ENCODE data around the gene RNF149. TPM values are rescaled to one million over a fixed set of nuclear protein-coding genes. Genes with fewer than 3 reads are reported as not detected.

The RNF149 gene
- total RNA-seq, 1 experiment from 2014 or later: 96.8 TPM

DNA sequence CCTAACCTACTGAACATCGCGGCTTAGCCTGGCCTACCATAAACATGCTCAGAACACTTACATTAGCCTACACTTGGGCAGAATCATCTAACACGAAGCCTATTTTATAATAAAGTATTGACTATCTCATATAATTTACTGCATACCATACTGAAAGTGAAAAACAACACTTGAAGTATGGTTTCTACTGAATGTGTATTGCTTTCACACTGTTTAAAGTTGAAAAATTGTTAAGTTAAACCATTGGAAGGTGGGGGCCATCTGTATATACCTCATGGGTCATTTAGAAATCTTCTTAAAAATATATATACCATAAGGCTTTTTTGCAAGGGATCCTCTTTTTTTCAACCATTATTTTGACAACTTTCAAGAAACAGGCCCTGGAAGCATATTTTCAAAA, 16.5 kb downstream of the RNF149 start:
- H3K36me3 Mint-ChIP-seq (ENCODE audit: insufficient read depth, unreplicated experiment): peaks cover 76% of the 10 kb centered on the region
- TF ChIP-seq, protein P1, sequence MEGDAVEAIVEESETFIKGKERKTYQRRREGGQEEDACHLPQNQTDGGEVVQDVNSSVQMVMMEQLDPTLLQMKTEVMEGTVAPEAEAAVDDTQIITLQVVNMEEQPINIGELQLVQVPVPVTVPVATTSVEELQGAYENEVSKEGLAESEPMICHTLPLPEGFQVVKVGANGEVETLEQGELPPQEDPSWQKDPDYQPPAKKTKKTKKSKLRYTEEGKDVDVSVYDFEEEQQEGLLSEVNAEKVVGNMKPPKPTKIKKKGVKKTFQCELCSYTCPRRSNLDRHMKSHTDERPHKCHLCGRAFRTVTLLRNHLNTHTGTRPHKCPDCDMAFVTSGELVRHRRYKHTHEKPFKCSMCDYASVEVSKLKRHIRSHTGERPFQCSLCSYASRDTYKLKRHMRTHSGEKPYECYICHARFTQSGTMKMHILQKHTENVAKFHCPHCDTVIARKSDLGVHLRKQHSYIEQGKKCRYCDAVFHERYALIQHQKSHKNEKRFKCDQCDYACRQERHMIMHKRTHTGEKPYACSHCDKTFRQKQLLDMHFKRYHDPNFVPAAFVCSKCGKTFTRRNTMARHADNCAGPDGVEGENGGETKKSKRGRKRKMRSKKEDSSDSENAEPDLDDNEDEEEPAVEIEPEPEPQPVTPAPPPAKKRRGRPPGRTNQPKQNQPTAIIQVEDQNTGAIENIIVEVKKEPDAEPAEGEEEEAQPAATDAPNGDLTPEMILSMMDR (IDR thresholded peaks at IDR 0.05; ENCODE audit: insufficient read depth in 1 of 2, low read depth in 1 of 2, low read length in 1 of 2, severe bottlenecking in 1 of 2, unreplicated experiment in 1 of 2): no peak
- ChIA-PET POLR2A (interaction anchor here (0.6 kb wide), 1 partner anchor 11 kb away, joined by 3 read pairs; no protein-coding TSS in a partner anchor), CTCF (no interaction called here)
- BruUV-seq (replicated peaks): no TSS peak
- Histone ChIP-seq H3K4me1 (no peaks in the 10 kb centered on the region), H3K9me3 (no peaks in the 10 kb centered on the region), H3K27me3 (replicated peaks; ENCODE audit: control insufficient read depth, insufficient read depth, low read length) (no peaks in the 10 kb centered on the region), H3K36me3 (ENCODE audit: control insufficient read depth, insufficient read depth, low read length) (no peaks in the 10 kb centered on the region; the same call in 1 of the 2 replicates), H3K4me3 (ENCODE audit: low read depth, low read length) (no peak overlapping the region)
- no peak overlapping the region for H3K4me3 Mint-ChIP-seq (ENCODE audit: unreplicated experiment)
- intact Hi-C loops (cut with micrococcal nuclease; ENCODE audit: unreplicated experiment): no loop called here
- peaks cover 8% of the 10 kb centered on the region for H3K4me1 Mint-ChIP-seq (ENCODE audit: low read depth, unreplicated experiment)
- H3K27ac Mint-ChIP-seq (ENCODE audit: unreplicated experiment): no peak overlapping the region
- no peaks in the 10 kb centered on the region for H3K27me3 Mint-ChIP-seq (ENCODE audit: insufficient read depth, unreplicated experiment)
- H3K9me3 Mint-ChIP-seq (ENCODE audit: unreplicated experiment): no peaks in the 10 kb centered on the region
- no peak for DNase-seq

DNA sequence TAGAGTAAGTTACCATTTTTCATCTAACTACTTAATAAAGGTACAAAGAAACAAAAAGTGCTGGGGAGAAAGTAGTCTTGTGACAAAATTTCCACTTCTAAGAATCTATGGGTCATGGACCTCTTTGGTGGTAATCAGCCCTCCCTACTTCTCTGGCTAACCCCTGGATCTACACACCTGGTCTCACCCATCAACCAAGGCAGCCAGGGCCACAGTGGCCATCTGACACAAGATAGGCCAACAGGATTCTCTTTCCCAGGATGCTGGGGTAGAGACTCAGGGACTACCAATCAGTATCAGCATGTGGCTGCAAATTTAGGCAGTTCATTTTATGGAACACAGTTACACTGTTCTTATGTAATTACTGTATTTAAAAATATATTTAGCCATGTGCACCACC, 17.8 kb downstream of the RNF149 start:
- no TSS peak for BruUV-seq (replicated peaks)
- POLR2A ChIA-PET: no interaction called here
- intact Hi-C loops (cut with micrococcal nuclease; ENCODE audit: unreplicated experiment): no loop called here

DNA sequence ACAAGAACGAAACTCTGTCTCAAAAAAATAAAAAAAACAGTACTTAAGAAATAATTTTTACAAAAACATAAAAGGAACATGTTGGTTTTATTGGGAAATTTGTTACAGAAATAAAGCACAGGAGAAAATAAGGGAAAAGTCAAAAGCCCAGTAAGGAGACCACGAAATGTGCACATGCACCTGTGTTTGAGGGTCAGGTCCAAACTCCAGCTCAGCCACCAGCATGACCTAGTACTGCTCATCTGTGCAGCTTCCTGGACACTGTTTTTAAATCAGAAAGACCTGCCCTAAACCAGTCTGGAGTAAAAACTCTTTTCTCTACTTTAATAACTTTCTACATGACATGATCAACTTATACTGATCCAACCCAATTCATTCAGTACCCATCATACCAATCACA, 21.2 kb downstream of the RNF149 start:
- CTCF ChIA-PET: interaction anchor here (1.3 kb wide), 1 partner anchor 10 kb away, joined by 3 read pairs; no protein-coding TSS in a partner anchor
- no peaks in the 10 kb centered on the region; the same call in 1 of the 2 replicates for H3K36me3 ChIP-seq (ENCODE audit: control insufficient read depth, insufficient read depth, low read length)
- BruUV-seq (replicated peaks): TSS peak; percentile 12
- TF ChIP-seq, protein P1 (IDR thresholded peaks at IDR 0.05; ENCODE audit: insufficient read depth in 1 of 2, low read depth in 1 of 2, low read length in 1 of 2, severe bottlenecking in 1 of 2, unreplicated experiment in 1 of 2): no peak
- no peak for DNase-seq
- H3K4me1 ChIP-seq: no peaks in the 10 kb centered on the region
- no peaks in the 10 kb centered on the region for H3K9me3 ChIP-seq
- no peaks in the 10 kb centered on the region for H3K27me3 Mint-ChIP-seq (ENCODE audit: insufficient read depth, unreplicated experiment)
- H3K27me3 ChIP-seq (replicated peaks; ENCODE audit: control insufficient read depth, insufficient read depth, low read length): no peaks in the 10 kb centered on the region
- no peak overlapping the region for H3K4me3 Mint-ChIP-seq (ENCODE audit: unreplicated experiment)
- H3K27ac Mint-ChIP-seq (ENCODE audit: unreplicated experiment): no peak overlapping the region
- POLR2A ChIA-PET: interaction anchor here (0.7 kb wide), 1 partner anchor 12 kb away, joined by 6 read pairs; no protein-coding TSS in a partner anchor
- no peaks in the 10 kb centered on the region for H3K9me3 Mint-ChIP-seq (ENCODE audit: unreplicated experiment)
- H3K4me3 ChIP-seq (ENCODE audit: low read depth, low read length): no peak overlapping the region
- intact Hi-C loops (cut with micrococcal nuclease; ENCODE audit: unreplicated experiment): no loop called here
- H3K36me3 Mint-ChIP-seq (ENCODE audit: insufficient read depth, unreplicated experiment): peaks cover 86% of the 10 kb centered on the region
- H3K4me1 Mint-ChIP-seq (ENCODE audit: low read depth, unreplicated experiment): no peaks in the 10 kb centered on the region

More for the DNA sequence above, 17.8 kb downstream of the RNF149 start:
- TF ChIP-seq, protein P1 (IDR thresholded peaks at IDR 0.05; ENCODE audit: insufficient read depth in 1 of 2, low read depth in 1 of 2, low read length in 1 of 2, severe bottlenecking in 1 of 2, unreplicated experiment in 1 of 2): no peak
- CTCF ChIA-PET: no interaction called here
- no peak overlapping the region for H3K4me3 ChIP-seq (ENCODE audit: low read depth, low read length)
- H3K4me3 Mint-ChIP-seq (ENCODE audit: unreplicated experiment): no peak overlapping the region
- no peaks in the 10 kb centered on the region for H3K27me3 ChIP-seq (replicated peaks; ENCODE audit: control insufficient read depth, insufficient read depth, low read length)
- no peak for DNase-seq
- H3K9me3 Mint-ChIP-seq (ENCODE audit: unreplicated experiment): no peaks in the 10 kb centered on the region
- H3K36me3 Mint-ChIP-seq (ENCODE audit: insufficient read depth, unreplicated experiment): peaks cover 78% of the 10 kb centered on the region
- H3K4me1 Mint-ChIP-seq (ENCODE audit: low read depth, unreplicated experiment): peaks cover under 1% of the 10 kb centered on the region
- H3K27ac Mint-ChIP-seq (ENCODE audit: unreplicated experiment): no peak overlapping the region
- H3K4me1 ChIP-seq: no peaks in the 10 kb centered on the region
- H3K27me3 Mint-ChIP-seq (ENCODE audit: insufficient read depth, unreplicated experiment): no peaks in the 10 kb centered on the region
- no peaks in the 10 kb centered on the region for H3K9me3 ChIP-seq
- H3K36me3 ChIP-seq (ENCODE audit: control insufficient read depth, insufficient read depth, low read length): no peaks in the 10 kb centered on the region; the same call in 1 of the 2 replicates
